GM19468 (cell line): Measurements from ENCODE around the gene DUSP28.

Experiments used
- ATAC-seq: cut with Tn5 transposase; IDR thresholded peaks from one replicate; pipeline ENCODE4 v1.9.1; 2021; ENCODE audit warnings: mild to moderate bottlenecking, moderate library complexity, moderate number of reproducible peaks; ENCODE audit not compliant: unreplicated experiment; ENCODE audit errors: extremely low read depth

The DUSP28 gene

GRCh38 chr2:240595381-240596079 is 35.4 kb downstream of the DUSP28 start:
- no peak for ATAC-seq

- no peak for ATAC-seq
Observed at GRCh38 chr2:240596080-240596460, 35.9 kb downstream of the DUSP28 start.

- no peak for ATAC-seq
Observed at GRCh38 chr2:240596491-240596931, 36.4 kb downstream of the DUSP28 start.

- ATAC-seq, result no peak
Observed at GRCh38 chr2:240597054-240597418, 36.9 kb downstream of the DUSP28 start.

GRCh38 chr2:240597419-240598181 is 37.4 kb downstream of the DUSP28 start:
- no peak for ATAC-seq

GRCh38 chr2:240598311-240598911 is 38.3 kb downstream of the DUSP28 start:
- ATAC-seq, result no peak

GRCh38 chr2:240599141-240599583 is 39.0 kb downstream of the DUSP28 start:
- no peak for ATAC-seq

- no peak for ATAC-seq
Observed at GRCh38 chr2:240600451-240600961, 40.3 kb downstream of the DUSP28 start.

GRCh38 chr2:240601061-240601830 is 41.1 kb downstream of the DUSP28 start:
- no peak for ATAC-seq

- no peak for ATAC-seq
Observed at GRCh38 chr2:240601831-240602160, 41.6 kb downstream of the DUSP28 start.

GRCh38 chr2:240602266-240603050 is 42.3 kb downstream of the DUSP28 start:
- ATAC-seq, result no peak

- ATAC-seq, result no peak
Observed at GRCh38 chr2:240603081-240603835, 43.1 kb downstream of the DUSP28 start.

GRCh38 chr2:240603846-240604245 is 43.7 kb downstream of the DUSP28 start:
- no peak for ATAC-seq

- ATAC-seq, result no peak
Observed at GRCh38 chr2:240604291-240604938, 44.3 kb downstream of the DUSP28 start.

GRCh38 chr2:240604939-240605716 is 45.0 kb downstream of the DUSP28 start:
- ATAC-seq, result no peak

- ATAC-seq, result no peak
Observed at GRCh38 chr2:240605867-240606743, 45.9 kb downstream of the DUSP28 start.
